Activated T-helper 1 cell treated with anti-CD3 and anti-CD28 coated beads, Interleukin-12 subunit alpha, Interleukin-12 subunit beta, Interleukin-2, Interleukin-4 antibody, amounts not matched to agents 30 ng/mL and 10 ng/mL and 1 ng/mL, durations not matched to agents 14 hours and 24 hours and 36 hours (primary cell): ENCODE data around the gene C3orf20. TPM values are rescaled to one million over a fixed set of nuclear protein-coding genes. Genes with fewer than 3 reads are reported as not detected.

ENCODE experiments used
- DNase-seq: peaks from one replicate; pipeline ENCODE4 v3.0.0; 2021; ENCODE audit warnings: low spot score
- H3K27ac Mint-ChIP-seq: one replicate; pipeline ENCODE4 v1.8.0; 2021; ENCODE audit warnings: mild to moderate bottlenecking, mixed read lengths
- H3K27me3 Mint-ChIP-seq: one replicate; pipeline ENCODE4 v1.8.0; 2022; ENCODE audit warnings: mild to moderate bottlenecking, moderate library complexity, mixed read lengths; ENCODE audit not compliant: insufficient read depth
- H3K36me3 Mint-ChIP-seq: one replicate; pipeline ENCODE4 v1.8.0; 2021; ENCODE audit warnings: low read depth, mixed read lengths
- H3K4me1 Mint-ChIP-seq: one replicate; pipeline ENCODE4 v1.8.0; 2021; ENCODE audit warnings: low read depth, mixed read lengths
- H3K4me3 Mint-ChIP-seq: one replicate; pipeline ENCODE4 v1.8.0; 2021; ENCODE audit warnings: mild to moderate bottlenecking, moderate library complexity, mixed read lengths
- H3K9me3 Mint-ChIP-seq: one replicate; pipeline ENCODE4 v1.8.0; 2021; ENCODE audit warnings: mixed read lengths
- intact Hi-C: fragments of 100-400 bp; cut with micrococcal nuclease; formaldehyde crosslinking; loops from one replicate; pipeline ENCODE4 v1.15.1; 2024
- total RNA-seq: library from RNA; stranded (reverse); gene quantifications from 2 replicates; pipeline ENCODE4 v1.2.3, GENCODE V29; 2022

Gene C3orf20
- total RNA-seq, 1 donor from 2014 or later = 0.26 TPM

- no peaks in the 10 kb centered on the region for H3K4me1 Mint-ChIP-seq
Observed at GRCh38 chr3:14793126-14793857, 118.4 kb downstream of the C3orf20 start.

GRCh38 chr3:14793858-14794234, 118.9 kb downstream of the C3orf20 start:
- no peak for DNase-seq
- no peak overlapping the region for H3K27ac Mint-ChIP-seq
- no peaks in the 10 kb centered on the region for H3K4me1 Mint-ChIP-seq
- no peaks in the 10 kb centered on the region for H3K9me3 Mint-ChIP-seq
- no peaks in the 10 kb centered on the region for H3K36me3 Mint-ChIP-seq
- H3K27me3 Mint-ChIP-seq = peaks cover 8% of the 10 kb centered on the region
- no peak overlapping the region for H3K4me3 Mint-ChIP-seq
- intact Hi-C loops = no loop called here

More at GRCh38 chr3:14793126-14793857, 118.4 kb downstream of the C3orf20 start:
- intact Hi-C loops = no loop called here
- H3K36me3 Mint-ChIP-seq = no peaks in the 10 kb centered on the region
- H3K4me3 Mint-ChIP-seq = no peak overlapping the region
- no peak for DNase-seq
- no peak overlapping the region for H3K27ac Mint-ChIP-seq
- peaks cover 8% of the 10 kb centered on the region for H3K27me3 Mint-ChIP-seq
- no peaks in the 10 kb centered on the region for H3K9me3 Mint-ChIP-seq

- no peaks in the 10 kb centered on the region for H3K9me3 Mint-ChIP-seq
- no peak overlapping the region for H3K27ac Mint-ChIP-seq
- H3K4me1 Mint-ChIP-seq = no peaks in the 10 kb centered on the region
- intact Hi-C loops = no loop called here
- H3K4me3 Mint-ChIP-seq = no peak overlapping the region
- no peak for DNase-seq
- no peaks in the 10 kb centered on the region for H3K36me3 Mint-ChIP-seq
- peaks cover 9% of the 10 kb centered on the region for H3K27me3 Mint-ChIP-seq
Observed at GRCh38 chr3:14794435-14794834, 119.5 kb downstream of the C3orf20 start.

- H3K4me3 Mint-ChIP-seq = no peak overlapping the region
- intact Hi-C loops = no loop called here
- no peaks in the 10 kb centered on the region for H3K4me1 Mint-ChIP-seq
- peaks cover 9% of the 10 kb centered on the region for H3K27me3 Mint-ChIP-seq
- H3K9me3 Mint-ChIP-seq = no peaks in the 10 kb centered on the region
- no peaks in the 10 kb centered on the region for H3K36me3 Mint-ChIP-seq
- no peak for DNase-seq
- no peak overlapping the region for H3K27ac Mint-ChIP-seq
Observed at GRCh38 chr3:14795996-14796395, 121.1 kb downstream of the C3orf20 start.

- no peak for DNase-seq
- intact Hi-C loops = no loop called here
- no peaks in the 10 kb centered on the region for H3K36me3 Mint-ChIP-seq
- H3K27me3 Mint-ChIP-seq = peaks cover 9% of the 10 kb centered on the region
- no peak overlapping the region for H3K27ac Mint-ChIP-seq
- no peak overlapping the region for H3K4me3 Mint-ChIP-seq
- H3K9me3 Mint-ChIP-seq = no peaks in the 10 kb centered on the region
- H3K4me1 Mint-ChIP-seq = no peaks in the 10 kb centered on the region
Observed at GRCh38 chr3:14796403-14797077, 121.6 kb downstream of the C3orf20 start.

DNA sequence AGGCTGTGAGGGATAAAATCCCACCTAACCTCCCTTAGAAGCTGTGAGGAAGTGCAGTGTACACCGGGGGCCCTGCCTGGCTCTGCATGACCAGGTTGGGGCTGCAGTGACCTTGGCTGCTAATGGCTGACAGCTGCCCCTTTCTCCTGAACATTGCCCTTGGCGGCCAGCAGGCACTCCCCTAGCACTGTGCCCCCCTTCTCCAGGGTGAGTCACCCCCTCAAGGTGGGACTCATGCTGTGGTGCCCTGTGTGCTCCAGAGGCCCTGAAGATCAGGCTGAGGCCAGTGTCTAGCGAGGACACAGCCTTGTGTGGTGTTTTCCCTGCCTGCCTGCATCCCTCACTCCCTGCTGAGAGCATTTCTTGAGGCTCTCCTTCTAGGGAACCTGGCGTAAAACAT, 122.8 kb downstream of the C3orf20 start:
- DNase-seq = no peak
- H3K4me1 Mint-ChIP-seq = no peaks in the 10 kb centered on the region
- H3K36me3 Mint-ChIP-seq = no peaks in the 10 kb centered on the region
- no peak overlapping the region for H3K4me3 Mint-ChIP-seq
- H3K27me3 Mint-ChIP-seq = peaks cover 9% of the 10 kb centered on the region
- H3K9me3 Mint-ChIP-seq = no peaks in the 10 kb centered on the region
- intact Hi-C loops = no loop called here
- no peak overlapping the region for H3K27ac Mint-ChIP-seq

GRCh38 chr3:14798231-14798630, 123.3 kb downstream of the C3orf20 start:
- H3K27ac Mint-ChIP-seq = no peak overlapping the region
- H3K27me3 Mint-ChIP-seq = peaks cover 9% of the 10 kb centered on the region
- H3K4me3 Mint-ChIP-seq = no peak overlapping the region
- no peaks in the 10 kb centered on the region for H3K36me3 Mint-ChIP-seq
- no peaks in the 10 kb centered on the region for H3K4me1 Mint-ChIP-seq
- H3K9me3 Mint-ChIP-seq = no peaks in the 10 kb centered on the region
- DNase-seq = no peak
- intact Hi-C loops = no loop called here

GRCh38 chr3:14799146-14799545, 124.2 kb downstream of the C3orf20 start:
- Mint-ChIP-seq H3K36me3 (no peaks in the 10 kb centered on the region), H3K9me3 (no peaks in the 10 kb centered on the region), H3K4me1 (no peaks in the 10 kb centered on the region), H3K27me3 (peaks cover 10% of the 10 kb centered on the region), H3K27ac (no peak overlapping the region), H3K4me3 (no peak overlapping the region)
- intact Hi-C loops = no loop called here
- DNase-seq = no peak

DNA sequence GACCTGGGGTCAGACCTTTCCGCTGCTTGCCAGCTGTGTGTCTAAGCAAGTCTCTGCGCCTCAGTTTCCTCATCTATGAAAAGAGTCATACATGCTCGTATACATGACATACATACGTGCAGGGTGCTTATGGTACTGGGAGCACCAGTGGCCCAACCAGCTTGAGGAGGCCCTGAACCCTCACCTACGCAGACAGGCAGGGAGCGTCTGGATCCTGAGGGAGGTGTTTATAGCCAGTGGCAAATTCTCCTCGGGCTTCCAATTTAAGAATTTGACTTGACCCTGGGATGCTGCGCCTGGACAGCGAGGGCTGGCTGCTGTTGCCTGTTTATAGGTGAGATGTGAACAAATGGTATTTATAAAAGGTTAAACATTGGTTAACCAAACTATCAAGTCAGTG, 126.1 kb downstream of the C3orf20 start:
- Mint-ChIP-seq H3K27me3 (peaks cover 10% of the 10 kb centered on the region), H3K4me1 (no peaks in the 10 kb centered on the region), H3K9me3 (no peaks in the 10 kb centered on the region), H3K4me3 (no peak overlapping the region), H3K27ac (no peak overlapping the region), H3K36me3 (no peaks in the 10 kb centered on the region)
- intact Hi-C loops = no loop called here
- DNase-seq = no peak

GRCh38 chr3:14801668-14802380, 126.9 kb downstream of the C3orf20 start:
- intact Hi-C loops = no loop called here
- DNase-seq = no peak
- Mint-ChIP-seq H3K36me3 (no peaks in the 10 kb centered on the region), H3K27ac (no peak overlapping the region), H3K4me1 (no peaks in the 10 kb centered on the region), H3K27me3 (peaks cover 8% of the 10 kb centered on the region), H3K4me3 (no peak overlapping the region), H3K9me3 (no peaks in the 10 kb centered on the region)

- intact Hi-C loops = no loop called here
- Mint-ChIP-seq H3K27ac (no peak overlapping the region), H3K4me1 (no peaks in the 10 kb centered on the region), H3K4me3 (no peak overlapping the region), H3K36me3 (no peaks in the 10 kb centered on the region), H3K27me3 (peaks cover 10% of the 10 kb centered on the region), H3K9me3 (no peaks in the 10 kb centered on the region)
- DNase-seq = no peak
Observed at GRCh38 chr3:14802381-14802731, 127.4 kb downstream of the C3orf20 start.

DNA sequence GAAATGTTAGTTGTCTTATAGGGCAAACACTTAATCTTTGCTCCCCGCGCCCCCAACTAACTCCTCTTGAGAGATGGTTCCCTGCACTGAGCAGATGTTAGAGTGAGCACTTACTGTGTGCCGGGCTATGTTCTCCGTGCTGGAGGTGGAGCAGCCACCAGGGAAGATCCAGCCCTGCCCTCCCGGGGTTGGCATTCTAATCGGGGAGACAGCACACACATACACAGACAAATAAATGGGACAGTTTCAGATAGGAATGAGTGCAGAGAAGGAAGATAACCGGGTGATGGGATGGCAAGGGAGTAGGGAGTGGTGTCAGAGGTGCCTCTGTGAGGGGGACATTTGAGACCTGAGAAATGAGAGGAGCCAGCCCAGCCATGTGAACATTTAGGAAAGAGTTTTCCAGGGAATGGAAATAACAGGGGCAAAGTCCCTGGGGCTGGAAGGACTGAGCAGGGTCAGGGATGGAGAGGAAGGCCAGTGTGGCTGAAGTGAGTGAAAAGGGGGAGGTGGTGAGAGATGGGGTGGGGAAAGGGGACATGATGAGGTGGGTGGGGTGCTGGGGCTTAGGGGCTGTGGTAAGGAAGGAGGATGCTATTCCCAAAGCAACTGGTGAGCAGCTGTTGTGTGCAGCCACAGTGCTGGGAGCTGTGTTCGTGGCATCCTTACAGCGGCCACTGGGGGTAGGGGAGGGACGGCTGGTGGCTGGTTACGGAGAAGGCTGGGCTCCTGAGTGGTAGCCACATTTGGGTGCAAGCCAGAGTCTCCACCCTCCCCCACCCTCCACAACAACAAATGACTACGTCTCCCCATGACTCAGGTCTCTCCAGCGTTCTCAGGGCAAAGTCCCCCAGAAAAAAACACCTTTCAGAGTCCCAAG, 128.4 kb downstream of the C3orf20 start:
- no peaks in the 10 kb centered on the region for H3K9me3 Mint-ChIP-seq
- DNase-seq = no peak
- no peaks in the 10 kb centered on the region for H3K4me1 Mint-ChIP-seq
- peaks cover 12% of the 10 kb centered on the region for H3K27me3 Mint-ChIP-seq
- no peaks in the 10 kb centered on the region for H3K36me3 Mint-ChIP-seq
- intact Hi-C loops = no loop called here
- H3K27ac Mint-ChIP-seq = no peak overlapping the region
- no peak overlapping the region for H3K4me3 Mint-ChIP-seq
